OCI-LY7 (cell line): ENCODE data around the gene DAB1.

ENCODE experiments used
- EZH2phosphoT487 ChIP-seq: fragments of 200-600 bp; sonication (generic); IDR thresholded peaks from 2 replicates; pipeline ENCODE4 v1.6.1; 2018; ENCODE audit warnings: low read depth, borderline replicate concordance, mild to moderate bottlenecking, mixed run types, antibody characterized with exemption, low read length, moderate library complexity, mixed read lengths
- TF ChIP-seq, protein P1 (sequence below): fragments of 200-600 bp; sonication (generic); conservative IDR thresholded peaks from 2 replicates; pipeline ENCODE4 v1.5.1; 2014; ENCODE audit warnings: mild to moderate bottlenecking, antibody characterized with exemption, low read length, moderate library complexity, mixed read lengths

DNA sequence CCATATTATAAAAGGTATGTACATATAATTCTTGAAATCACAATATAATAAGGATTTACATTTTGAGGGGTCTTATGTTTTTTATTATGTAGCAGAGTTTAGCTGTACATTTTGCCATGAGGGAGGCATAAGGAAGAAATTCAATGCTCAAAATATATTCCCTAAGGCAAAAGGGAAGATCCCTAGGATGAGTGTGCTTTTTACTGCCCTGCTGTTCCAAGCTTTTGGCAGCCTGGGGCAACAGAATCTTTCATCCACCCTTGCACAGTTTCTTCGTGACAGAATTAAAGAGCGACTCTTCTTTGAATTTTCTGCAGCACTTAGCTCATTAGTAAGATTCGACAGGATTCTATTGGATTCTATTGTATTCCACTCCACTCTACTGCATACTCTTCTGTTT, 39.5 kb upstream of the DAB1 start:
- TF ChIP-seq, protein P1, sequence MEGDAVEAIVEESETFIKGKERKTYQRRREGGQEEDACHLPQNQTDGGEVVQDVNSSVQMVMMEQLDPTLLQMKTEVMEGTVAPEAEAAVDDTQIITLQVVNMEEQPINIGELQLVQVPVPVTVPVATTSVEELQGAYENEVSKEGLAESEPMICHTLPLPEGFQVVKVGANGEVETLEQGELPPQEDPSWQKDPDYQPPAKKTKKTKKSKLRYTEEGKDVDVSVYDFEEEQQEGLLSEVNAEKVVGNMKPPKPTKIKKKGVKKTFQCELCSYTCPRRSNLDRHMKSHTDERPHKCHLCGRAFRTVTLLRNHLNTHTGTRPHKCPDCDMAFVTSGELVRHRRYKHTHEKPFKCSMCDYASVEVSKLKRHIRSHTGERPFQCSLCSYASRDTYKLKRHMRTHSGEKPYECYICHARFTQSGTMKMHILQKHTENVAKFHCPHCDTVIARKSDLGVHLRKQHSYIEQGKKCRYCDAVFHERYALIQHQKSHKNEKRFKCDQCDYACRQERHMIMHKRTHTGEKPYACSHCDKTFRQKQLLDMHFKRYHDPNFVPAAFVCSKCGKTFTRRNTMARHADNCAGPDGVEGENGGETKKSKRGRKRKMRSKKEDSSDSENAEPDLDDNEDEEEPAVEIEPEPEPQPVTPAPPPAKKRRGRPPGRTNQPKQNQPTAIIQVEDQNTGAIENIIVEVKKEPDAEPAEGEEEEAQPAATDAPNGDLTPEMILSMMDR: no peak
- TF ChIP-seq EZH2phosphoT487: no peak
